Measurements from ENCODE around the gene SPSB3. TPM values are rescaled to one million over a fixed set of nuclear protein-coding genes. Genes with fewer than 3 reads are reported as not detected.

Gene SPSB3
- polyA plus RNA-seq, 4 donors = 41.3 to 197 (median 97.4) TPM

GRCh38 chr16:1751946-1752345 lies 30.4 kb downstream of the SPSB3 start:
- no peaks in the 10 kb centered on the region for H3K9me3 ChIP-seq (ENCODE audit: control insufficient read depth in 2 of 2, insufficient read depth in 1 of 2, low read depth in 1 of 2, low read length in 1 of 2)
- H3K4me1 ChIP-seq (ENCODE audit: control insufficient read depth in 3 of 3, insufficient read depth in 2 of 3, low read depth in 1 of 3, low read length in 2 of 3) = no peaks in the 10 kb centered on the region
- H3K27ac ChIP-seq (ENCODE audit: low read depth in 1 of 3, low read length in 2 of 3) = no peak overlapping the region
- no peak for FAIRE-seq
- H3K4me3 ChIP-seq (ENCODE audit: low read depth in 1 of 3, low read length in 3 of 3) = no peak overlapping the region
- no peaks in the 10 kb centered on the region for H3K27me3 ChIP-seq (ENCODE audit: control insufficient read depth in 3 of 3, insufficient read depth in 3 of 3, low read length in 3 of 3)
- WGBS, 3 donors = 95 to 96% (median 95%) methylated on average over 16 of the region's 16 CpGs
- peaks cover 15 to 84% (median 22%) of the 10 kb centered on the region in 3 donors for H3K36me3 ChIP-seq (ENCODE audit: control insufficient read depth in 3 of 3, insufficient read depth in 2 of 3, low read depth in 1 of 3, low read length in 3 of 3)
- DNase-seq = no peak

- Histone ChIP-seq H3K4me3 (ENCODE audit: low read depth in 1 of 3, low read length in 3 of 3) (no peak overlapping the region), H3K36me3 (ENCODE audit: control insufficient read depth in 3 of 3, insufficient read depth in 2 of 3, low read depth in 1 of 3, low read length in 3 of 3) (peaks cover 15 to 92% (median 23%) of the 10 kb centered on the region in 3 donors), H3K27ac (ENCODE audit: low read depth in 1 of 3, low read length in 2 of 3) (no peak overlapping the region), H3K9me3 (ENCODE audit: control insufficient read depth in 2 of 2, insufficient read depth in 1 of 2, low read depth in 1 of 2, low read length in 1 of 2) (no peaks in the 10 kb centered on the region), H3K4me1 (ENCODE audit: control insufficient read depth in 3 of 3, insufficient read depth in 2 of 3, low read depth in 1 of 3, low read length in 2 of 3) (no peaks in the 10 kb centered on the region), H3K27me3 (ENCODE audit: control insufficient read depth in 3 of 3, insufficient read depth in 3 of 3, low read length in 3 of 3) (no peaks in the 10 kb centered on the region)
- DNase-seq (no peak), FAIRE-seq (no peak)
- 96 to 98% (median 97%) methylated on average over 29 of the region's 29 CpGs for WGBS, 3 donors
Observed at GRCh38 chr16:1749152-1750117, 32.9 kb downstream of the SPSB3 start.

GRCh38 chr16:1747934-1748333 lies 34.4 kb downstream of the SPSB3 start:
- Histone ChIP-seq H3K36me3 (ENCODE audit: control insufficient read depth in 3 of 3, insufficient read depth in 2 of 3, low read depth in 1 of 3, low read length in 3 of 3) (peaks cover 19 to 96% (median 25%) of the 10 kb centered on the region in 3 donors), H3K4me1 (ENCODE audit: control insufficient read depth in 3 of 3, insufficient read depth in 2 of 3, low read depth in 1 of 3, low read length in 2 of 3) (no peaks in the 10 kb centered on the region), H3K27me3 (ENCODE audit: control insufficient read depth in 3 of 3, insufficient read depth in 3 of 3, low read length in 3 of 3) (no peaks in the 10 kb centered on the region), H3K4me3 (ENCODE audit: low read depth in 1 of 3, low read length in 3 of 3) (no peak overlapping the region), H3K27ac (ENCODE audit: low read depth in 1 of 3, low read length in 2 of 3) (no peak overlapping the region), H3K9me3 (ENCODE audit: control insufficient read depth in 2 of 2, insufficient read depth in 1 of 2, low read depth in 1 of 2, low read length in 1 of 2) (no peaks in the 10 kb centered on the region)
- 88 to 97% (median 94%) methylated on average over 10 to 11 of the region's 11 CpGs for WGBS, 3 donors
- no peak for DNase-seq
- no peak for FAIRE-seq

GRCh38 chr16:1746693-1747195 lies 35.6 kb downstream of the SPSB3 start:
- H3K4me3 ChIP-seq (ENCODE audit: low read depth in 1 of 3, low read length in 3 of 3) = no peak overlapping the region
- 89 to 93% (median 92%) methylated on average over 26 to 31 of the region's 31 CpGs for WGBS, 3 donors
- H3K27ac ChIP-seq (ENCODE audit: low read depth in 1 of 3, low read length in 2 of 3) = no peak overlapping the region
- H3K27me3 ChIP-seq (ENCODE audit: control insufficient read depth in 3 of 3, insufficient read depth in 3 of 3, low read length in 3 of 3) = no peaks in the 10 kb centered on the region
- peaks cover 17 to 94% (median 19%) of the 10 kb centered on the region in 3 donors for H3K36me3 ChIP-seq (ENCODE audit: control insufficient read depth in 3 of 3, insufficient read depth in 2 of 3, low read depth in 1 of 3, low read length in 3 of 3)
- FAIRE-seq = no peak
- H3K4me1 ChIP-seq (ENCODE audit: control insufficient read depth in 3 of 3, insufficient read depth in 2 of 3, low read depth in 1 of 3, low read length in 2 of 3) = no peaks in the 10 kb centered on the region
- H3K9me3 ChIP-seq (ENCODE audit: control insufficient read depth in 2 of 2, insufficient read depth in 1 of 2, low read depth in 1 of 2, low read length in 1 of 2) = no peaks in the 10 kb centered on the region
- DNase-seq = no peak

- H3K36me3 ChIP-seq (ENCODE audit: control insufficient read depth in 3 of 3, insufficient read depth in 2 of 3, low read depth in 1 of 3, low read length in 3 of 3) = peaks cover 16 to 94% (median 19%) of the 10 kb centered on the region in 3 donors
- WGBS, 3 donors = 94 to 96% (median 94%) methylated on average over 28 to 29 of the region's 29 CpGs
- FAIRE-seq (no peak), DNase-seq (no peak)
- no peak overlapping the region for H3K27ac ChIP-seq (ENCODE audit: low read depth in 1 of 3, low read length in 2 of 3)
- no peaks in the 10 kb centered on the region for H3K9me3 ChIP-seq (ENCODE audit: control insufficient read depth in 2 of 2, insufficient read depth in 1 of 2, low read depth in 1 of 2, low read length in 1 of 2)
- H3K4me3 ChIP-seq (ENCODE audit: low read depth in 1 of 3, low read length in 3 of 3) = no peak overlapping the region
- no peaks in the 10 kb centered on the region for H3K4me1 ChIP-seq (ENCODE audit: control insufficient read depth in 3 of 3, insufficient read depth in 2 of 3, low read depth in 1 of 3, low read length in 2 of 3)
- H3K27me3 ChIP-seq (ENCODE audit: control insufficient read depth in 3 of 3, insufficient read depth in 3 of 3, low read length in 3 of 3) = no peaks in the 10 kb centered on the region
Observed at GRCh38 chr16:1745900-1746692, 36.3 kb downstream of the SPSB3 start.

GRCh38 chr16:1745181-1745899 lies 37.0 kb downstream of the SPSB3 start:
- Histone ChIP-seq H3K4me3 (ENCODE audit: low read depth in 1 of 3, low read length in 3 of 3) (no peak overlapping the region), H3K4me1 (ENCODE audit: control insufficient read depth in 3 of 3, insufficient read depth in 2 of 3, low read depth in 1 of 3, low read length in 2 of 3) (no peaks in the 10 kb centered on the region), H3K27me3 (ENCODE audit: control insufficient read depth in 3 of 3, insufficient read depth in 3 of 3, low read length in 3 of 3) (no peaks in the 10 kb centered on the region), H3K36me3 (ENCODE audit: control insufficient read depth in 3 of 3, insufficient read depth in 2 of 3, low read depth in 1 of 3, low read length in 3 of 3) (peaks cover 16 to 94% (median 19%) of the 10 kb centered on the region in 3 donors), H3K27ac (ENCODE audit: low read depth in 1 of 3, low read length in 2 of 3) (no peak overlapping the region), H3K9me3 (ENCODE audit: control insufficient read depth in 2 of 2, insufficient read depth in 1 of 2, low read depth in 1 of 2, low read length in 1 of 2) (no peaks in the 10 kb centered on the region)
- DNase-seq = no peak
- no peak for FAIRE-seq
- WGBS, 3 donors = 87 to 92% (median 91%) methylated on average over 25 of the region's 25 CpGs

- FAIRE-seq (no peak), DNase-seq (no peak)
- no peak overlapping the region for H3K27ac ChIP-seq (ENCODE audit: low read depth in 1 of 3, low read length in 2 of 3)
- H3K4me1 ChIP-seq (ENCODE audit: control insufficient read depth in 3 of 3, insufficient read depth in 2 of 3, low read depth in 1 of 3, low read length in 2 of 3) = no peaks in the 10 kb centered on the region
- no peaks in the 10 kb centered on the region for H3K9me3 ChIP-seq (ENCODE audit: control insufficient read depth in 2 of 2, insufficient read depth in 1 of 2, low read depth in 1 of 2, low read length in 1 of 2)
- 93 to 94% (median 93%) methylated on average over 24 of the region's 24 CpGs for WGBS, 3 donors
- H3K4me3 ChIP-seq (ENCODE audit: low read depth in 1 of 3, low read length in 3 of 3) = no peak overlapping the region
- H3K36me3 ChIP-seq (ENCODE audit: control insufficient read depth in 3 of 3, insufficient read depth in 2 of 3, low read depth in 1 of 3, low read length in 3 of 3) = peaks cover 13 to 88% (median 16%) of the 10 kb centered on the region in 3 donors
- no peaks in the 10 kb centered on the region for H3K27me3 ChIP-seq (ENCODE audit: control insufficient read depth in 3 of 3, insufficient read depth in 3 of 3, low read length in 3 of 3)
Observed at GRCh38 chr16:1744338-1744840, 38.0 kb downstream of the SPSB3 start.
